ENCODE results near the gene UCK2.

UCK2 gene

GRCh38 chr1:165879946-165880345, 52.5 kb downstream of the UCK2 start:
- FAIRE-seq (no peak), DNase-seq (ENCODE audit: low spot score) (no peak)

- no peak for DNase-seq (ENCODE audit: low spot score)
- FAIRE-seq, result no peak
These were observed 53.6 kb downstream of the UCK2 start for GRCh38 chr1:165880993-165881392.

DNA sequence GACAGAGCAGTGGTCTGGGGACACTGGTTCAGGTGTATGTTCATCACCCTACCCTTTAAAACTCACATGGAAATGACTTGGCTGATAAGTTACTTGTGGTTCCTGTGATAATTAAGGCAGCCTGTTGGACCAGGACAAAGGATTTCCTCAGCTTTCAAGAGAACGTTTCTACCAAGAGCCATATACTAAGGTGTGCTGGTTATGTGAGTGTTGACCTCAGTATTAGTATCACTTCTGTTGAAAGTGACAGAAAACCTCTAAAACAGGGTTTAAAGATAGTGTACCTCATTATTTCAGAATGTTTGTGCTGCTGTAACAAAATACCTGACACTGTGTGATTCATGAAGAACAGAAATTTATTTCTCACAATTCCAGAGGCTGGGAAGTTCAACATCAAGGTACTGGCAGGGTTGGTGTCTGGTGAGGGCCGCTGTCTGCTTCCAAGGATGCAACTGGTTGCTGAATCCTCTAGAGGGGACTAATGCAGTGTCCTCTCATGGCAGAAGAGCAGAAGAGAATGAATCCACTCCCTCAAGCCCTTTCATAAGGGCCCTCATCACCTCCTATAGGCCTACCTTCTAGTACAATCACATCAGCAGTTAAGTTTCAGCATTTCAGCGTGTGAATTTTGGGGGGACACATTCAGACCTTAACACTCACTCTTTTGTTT, 54.9 kb downstream of the UCK2 start:
- FAIRE-seq (no peak), DNase-seq (ENCODE audit: low spot score) (no peak)

DNA sequence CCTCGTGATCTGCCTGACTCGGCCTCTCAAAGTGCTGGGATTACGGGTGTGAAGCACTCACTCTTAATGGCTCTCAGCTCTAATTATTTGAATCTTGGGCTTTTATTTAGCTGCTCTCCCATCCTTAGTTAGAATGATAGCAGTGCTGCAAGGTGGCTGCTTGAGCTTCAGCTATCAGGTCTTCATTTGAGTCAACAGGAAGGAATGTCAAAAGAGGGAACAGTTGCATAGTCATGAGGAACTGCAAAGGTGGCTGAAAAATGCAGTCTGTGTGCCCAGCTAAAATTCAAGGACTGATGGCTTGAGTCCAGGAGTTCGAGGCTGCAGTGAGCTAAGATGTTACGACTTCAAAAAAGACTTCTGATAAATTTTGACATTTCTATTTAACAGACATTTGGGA, 55.6 kb downstream of the UCK2 start:
- no peak for FAIRE-seq
- DNase-seq (ENCODE audit: low spot score), result peak; percentile 47

DNA sequence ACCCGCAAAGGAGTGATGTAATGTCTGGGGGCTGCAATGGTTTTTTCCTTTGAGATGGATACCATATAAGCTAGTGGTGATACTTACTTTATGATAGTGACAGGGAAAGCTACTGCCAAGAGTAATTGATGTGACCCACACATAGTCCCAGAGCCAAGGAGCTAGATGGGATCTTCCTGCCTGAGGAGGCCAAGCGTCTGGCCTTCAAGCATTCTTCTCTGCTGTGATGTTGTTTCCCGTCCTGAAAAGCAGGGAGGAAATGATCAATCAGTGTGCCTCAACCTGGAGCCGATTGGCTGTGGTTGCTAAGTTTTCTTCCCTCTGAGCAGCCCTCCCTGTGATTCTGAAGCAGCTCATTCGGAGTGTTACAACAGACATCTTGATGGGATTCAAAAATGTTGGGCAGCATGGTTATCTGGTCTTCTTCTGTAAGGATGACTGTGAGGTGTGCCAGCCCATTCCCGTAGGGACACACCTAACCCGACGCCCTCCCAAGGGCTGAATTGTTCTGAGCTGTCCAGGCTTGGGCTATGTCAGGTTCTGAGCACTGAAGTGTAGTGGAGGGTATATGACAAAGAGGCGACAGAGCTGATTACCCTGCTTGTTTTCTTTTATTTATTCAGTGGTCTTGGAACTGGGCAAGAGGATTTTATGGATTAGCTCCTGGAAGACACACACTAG, 56.7 kb downstream of the UCK2 start:
- DNase-seq (ENCODE audit: low spot score) (no peak), FAIRE-seq (no peak)

GRCh38 chr1:165884690-165885304, 57.4 kb downstream of the UCK2 start:
- no peak for FAIRE-seq
- DNase-seq (ENCODE audit: low spot score), result no peak

- no peak for FAIRE-seq
These were observed 57.9 kb downstream of the UCK2 start for GRCh38 chr1:165885305-165885694.

DNA sequence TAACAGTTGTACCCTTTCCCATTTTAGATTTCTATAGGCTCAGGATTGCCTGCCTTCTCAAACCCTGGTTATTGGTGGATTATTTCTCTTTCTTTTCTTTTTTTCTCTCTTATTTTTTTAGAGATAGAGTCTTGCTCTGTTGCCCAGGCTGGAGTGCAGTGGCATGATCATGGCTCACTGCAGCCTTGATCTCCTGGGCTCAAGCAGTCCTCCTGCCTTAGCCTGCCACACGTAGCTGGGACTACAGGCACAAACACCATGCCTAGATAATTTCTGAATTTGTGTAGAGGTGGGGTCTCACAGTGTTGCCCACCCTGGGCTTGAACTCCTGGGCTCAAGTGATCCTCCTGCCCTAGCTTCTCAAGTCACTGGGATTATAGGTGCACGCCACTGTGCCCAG, 58.8 kb downstream of the UCK2 start:
- no peak for FAIRE-seq
- DNase-seq (ENCODE audit: low spot score), result no peak

More at GRCh38 chr1:165885305-165885694, 57.9 kb downstream of the UCK2 start:
- DNase-seq (ENCODE audit: low spot score), result no peak

- no peak for FAIRE-seq
- no peak for DNase-seq (ENCODE audit: low spot score)
These were observed 59.6 kb downstream of the UCK2 start for GRCh38 chr1:165886983-165887382.

- no peak for FAIRE-seq
- no peak for DNase-seq (ENCODE audit: low spot score)
These were observed 60.6 kb downstream of the UCK2 start for GRCh38 chr1:165887877-165888551.

DNA sequence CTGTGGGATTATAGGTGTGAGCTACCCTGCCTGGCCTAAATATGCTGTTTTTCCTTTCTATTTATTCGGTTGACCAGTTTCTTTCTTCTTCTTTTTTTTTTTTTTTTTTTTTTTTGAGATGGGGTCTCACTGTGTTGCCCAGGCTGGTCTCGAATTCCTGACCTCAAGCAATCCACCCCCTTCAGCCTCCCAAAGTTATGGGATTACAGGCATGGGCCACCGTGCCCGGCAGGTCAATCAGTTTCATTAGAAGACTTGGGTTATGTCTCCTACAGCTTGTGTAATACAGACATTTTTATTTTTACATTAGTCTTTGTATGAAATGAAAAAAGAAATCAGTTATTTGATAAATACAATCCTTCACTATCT, 61.1 kb downstream of the UCK2 start:
- DNase-seq (ENCODE audit: low spot score), result no peak
- no peak for FAIRE-seq

DNA sequence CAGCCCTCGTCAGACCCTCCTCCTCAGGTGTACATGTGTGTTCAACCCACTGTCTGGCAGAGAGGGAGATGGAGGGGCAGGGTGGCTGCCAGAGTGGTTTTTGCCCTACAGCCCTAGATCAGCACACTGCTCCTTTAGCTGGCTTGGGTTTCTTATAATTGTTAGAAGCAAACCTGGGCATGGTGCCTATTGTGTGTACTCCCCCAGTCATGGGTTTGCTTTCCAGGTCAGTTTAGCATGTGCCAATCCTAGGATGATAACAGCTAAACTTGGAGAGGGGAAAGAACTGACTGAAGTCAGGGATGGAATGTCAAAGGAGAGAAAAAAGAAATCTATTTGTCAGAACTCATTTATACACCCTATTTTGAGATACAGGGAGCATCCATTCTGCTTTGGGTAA, 63.3 kb downstream of the UCK2 start:
- FAIRE-seq, result no peak

GRCh38 chr1:165891111-165891860, 63.9 kb downstream of the UCK2 start:
- DNase-seq (ENCODE audit: low spot score) (no peak), FAIRE-seq (no peak)

More for the DNA sequence above, 63.3 kb downstream of the UCK2 start:
- no peak for DNase-seq (ENCODE audit: low spot score)

DNA sequence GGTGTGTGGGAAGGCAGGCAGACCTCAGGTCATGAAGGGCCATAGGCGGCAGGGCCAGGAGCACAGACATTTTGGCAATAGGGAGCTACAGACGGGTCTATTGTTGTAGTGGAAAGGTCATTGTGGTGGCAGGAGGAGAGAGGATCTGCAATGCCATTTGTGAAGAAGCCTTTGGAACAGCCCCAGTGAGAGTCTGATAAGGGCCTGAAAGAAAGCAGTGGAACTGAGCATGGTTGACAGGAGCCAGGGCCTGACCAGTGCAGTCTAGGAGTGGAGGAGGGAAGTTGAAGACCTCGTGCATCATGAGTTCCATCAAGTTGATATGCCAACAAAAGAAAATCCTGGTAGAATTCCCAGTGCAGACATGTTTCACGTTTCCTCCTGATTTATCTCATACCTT, 65.5 kb downstream of the UCK2 start:
- FAIRE-seq (no peak), DNase-seq (ENCODE audit: low spot score) (no peak)

DNA sequence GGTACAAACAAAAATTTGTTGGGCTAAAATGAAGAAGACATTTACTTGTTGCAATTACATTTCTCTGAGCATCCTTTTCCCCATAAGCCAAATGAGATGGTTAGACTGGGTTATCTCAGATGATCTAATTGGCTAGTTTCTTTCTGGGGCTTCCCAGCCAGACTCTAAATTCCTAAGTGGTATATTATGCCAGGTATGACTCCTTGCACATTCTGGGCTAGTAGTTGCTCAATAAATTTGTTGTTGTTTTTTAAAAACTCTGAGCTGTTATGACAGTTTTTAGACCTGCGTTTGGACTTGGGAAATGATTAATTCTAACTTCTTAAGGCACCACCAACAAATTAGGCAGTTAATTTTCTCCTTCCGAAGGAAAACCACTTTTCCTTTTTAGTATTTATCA, 66.1 kb downstream of the UCK2 start:
- FAIRE-seq, result no peak
- no peak for DNase-seq (ENCODE audit: low spot score)

- FAIRE-seq (no peak), DNase-seq (ENCODE audit: low spot score) (no peak)
These were observed 67.2 kb downstream of the UCK2 start for GRCh38 chr1:165894591-165894990.

GRCh38 chr1:165895451-165895871, 68.0 kb downstream of the UCK2 start:
- no peak for FAIRE-seq
- no peak for DNase-seq (ENCODE audit: low spot score)

DNA sequence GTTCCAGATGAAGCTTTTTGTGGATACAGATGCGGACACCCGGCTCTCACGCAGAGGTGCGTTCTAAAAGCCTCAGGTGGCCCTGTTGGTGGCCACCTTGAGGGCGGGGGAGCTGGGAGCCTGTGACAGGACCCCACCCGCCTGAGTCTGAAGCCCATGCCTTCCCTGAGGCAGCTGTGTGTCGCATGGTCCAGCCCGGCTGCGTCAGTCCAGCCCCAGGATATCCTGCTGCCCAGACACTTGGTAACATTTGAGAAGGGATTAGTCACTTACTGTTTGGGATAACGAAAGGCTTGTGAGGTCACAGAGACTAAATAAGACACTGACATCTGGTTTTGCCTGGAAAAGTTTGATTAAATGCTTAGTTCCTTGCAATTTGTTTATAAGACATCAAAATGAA, 68.9 kb downstream of the UCK2 start:
- FAIRE-seq (no peak), DNase-seq (ENCODE audit: low spot score) (peak; percentile 25)

DNA sequence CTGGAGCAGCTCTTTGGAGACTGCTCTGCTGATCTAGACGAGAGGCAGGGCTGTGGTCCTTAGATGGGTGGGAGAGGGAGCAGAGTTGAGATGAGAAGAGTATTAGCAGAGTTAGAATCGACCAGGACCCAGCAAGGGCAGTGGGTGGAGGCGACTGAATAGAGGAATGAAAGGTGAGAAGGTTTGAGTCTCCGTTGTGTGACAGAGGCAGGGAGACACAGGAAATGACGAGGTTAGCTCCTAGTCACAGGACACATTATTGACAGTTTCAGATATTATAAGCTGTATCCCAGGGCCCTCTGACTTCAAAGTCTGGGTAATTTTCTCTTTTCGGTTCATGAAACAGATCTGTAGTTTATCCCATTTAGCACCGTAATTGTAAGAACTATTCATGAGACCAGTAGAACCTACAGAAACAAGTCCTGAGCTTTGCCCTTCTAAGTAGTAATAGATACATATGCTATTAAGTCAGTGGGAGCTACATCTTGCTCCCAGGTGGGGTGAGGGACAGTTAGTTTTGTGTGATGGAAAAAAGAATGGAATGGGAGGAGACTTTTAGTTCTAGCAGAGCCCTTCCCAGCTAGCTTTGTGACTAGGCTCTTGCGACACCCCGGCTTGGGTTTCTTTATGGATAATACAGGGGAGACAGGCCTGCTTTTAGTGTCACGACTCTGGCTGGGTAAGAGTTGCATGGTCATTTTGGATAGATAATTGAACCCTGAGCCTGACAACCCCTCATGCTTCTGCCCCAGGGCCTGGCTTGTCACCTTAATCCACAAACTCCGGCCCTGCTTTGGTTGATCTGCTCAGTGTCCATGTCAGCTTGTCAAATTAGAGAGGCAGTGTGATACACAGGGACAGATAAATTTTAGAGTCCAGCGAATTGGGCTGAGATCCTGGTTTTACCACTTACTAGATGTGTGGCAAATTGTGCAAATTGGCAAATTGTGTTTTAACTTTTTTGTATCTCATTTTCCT, 70.2 kb downstream of the UCK2 start:
- no peak for DNase-seq (ENCODE audit: low spot score)
- no peak for FAIRE-seq

GRCh38 chr1:165898837-165899236, 71.4 kb downstream of the UCK2 start:
- FAIRE-seq, result no peak
- peak; percentile 85 for DNase-seq (ENCODE audit: low spot score)

All from urothelium cell line (cell line).